Eye (tissue), 1 donor: ENCODE results near the gene IL3.

ENCODE experiments used
- DNase-seq: peaks from one replicate; pipeline ENCODE4 v3.0.0-alpha.2; 2015

The IL3 gene

DNA sequence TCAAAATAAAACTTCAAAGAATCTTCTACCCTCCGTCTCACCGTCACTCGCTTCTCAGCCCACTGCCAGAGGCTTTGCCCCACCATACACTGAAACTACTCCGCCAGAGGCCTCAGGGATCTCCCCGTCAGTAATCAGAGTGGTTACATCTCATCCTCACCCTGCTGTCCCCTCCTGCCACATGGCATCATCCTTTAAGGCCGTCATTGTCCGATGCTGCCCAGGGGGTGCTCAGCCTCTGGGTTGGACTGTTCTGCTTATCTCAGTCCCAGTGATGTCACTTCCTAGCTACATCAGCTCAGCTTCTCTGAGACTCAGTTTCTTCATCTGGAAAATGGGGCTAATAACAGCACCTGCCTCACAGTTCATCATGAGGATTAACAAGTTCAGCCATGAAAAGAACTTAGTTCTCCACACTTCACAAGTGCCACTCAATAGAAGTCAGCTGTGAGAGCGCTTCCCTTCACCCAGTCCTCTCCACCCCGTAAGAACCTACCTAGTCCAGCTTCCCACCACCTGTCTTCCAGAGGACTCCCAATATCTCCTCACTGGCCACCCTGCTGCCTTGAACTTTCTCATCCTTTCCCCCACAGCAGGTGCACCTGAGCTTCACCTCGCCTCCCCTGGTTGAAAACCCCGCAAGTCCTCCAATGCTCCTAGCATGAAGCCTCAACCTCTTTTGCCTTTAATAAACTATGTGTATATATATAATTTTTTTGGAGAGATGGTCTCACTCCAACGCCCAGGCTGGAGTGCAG is 2.8 kb upstream of the IL3 start:
- no peak for DNase-seq

DNA sequence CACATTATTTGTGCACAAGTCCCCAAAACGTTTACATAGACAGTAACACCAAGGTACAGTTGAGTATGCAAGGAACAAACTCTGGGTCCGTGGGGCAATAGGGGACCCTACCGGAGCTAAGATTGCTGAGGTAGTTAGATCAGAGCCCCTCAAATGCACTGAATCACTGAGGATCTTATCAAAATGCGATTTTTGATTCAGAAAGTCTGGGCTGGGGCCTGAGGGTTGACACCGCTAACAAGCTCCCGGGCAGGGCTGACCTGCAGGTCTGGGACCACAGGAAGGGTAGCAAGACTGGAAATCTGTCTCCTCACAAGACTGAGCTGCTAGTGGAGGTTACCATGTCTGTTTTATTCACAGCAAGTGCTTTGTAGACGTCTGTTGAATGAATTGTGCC is 1.8 kb upstream of the IL3 start:
- DNase-seq: no peak

DNA sequence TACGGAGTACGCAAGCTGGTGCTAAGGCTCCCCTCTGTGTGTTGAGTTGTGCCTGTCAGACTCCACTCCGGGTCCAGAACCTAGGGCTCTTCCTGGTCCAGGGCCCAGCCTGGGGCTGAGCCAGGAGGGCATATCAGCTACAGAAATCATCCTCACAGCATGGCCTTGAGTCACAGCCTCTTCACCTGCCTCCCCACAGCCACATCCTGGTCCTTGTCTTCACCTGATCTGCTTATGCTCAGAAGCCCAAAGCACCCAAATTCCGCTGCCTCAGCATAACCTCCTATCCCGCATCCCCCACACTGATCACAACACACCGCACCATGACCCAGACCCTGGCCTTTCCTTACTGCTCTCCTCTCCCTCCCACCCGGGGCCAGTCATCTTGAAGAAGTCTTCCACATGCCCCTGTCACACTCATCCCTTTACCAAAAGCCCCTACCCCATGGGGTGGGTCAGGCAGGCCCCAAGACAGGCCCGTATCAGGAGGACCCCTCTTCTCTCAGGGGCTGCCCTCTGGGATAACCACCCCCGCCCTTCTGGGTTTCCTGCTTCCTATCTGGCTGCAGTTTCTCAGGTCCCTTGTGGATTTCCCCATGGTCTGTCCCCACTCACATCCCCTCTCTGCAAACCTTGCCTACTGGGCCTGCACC is 1.3 kb upstream of the IL3 start:
- DNase-seq: no peak

DNA sequence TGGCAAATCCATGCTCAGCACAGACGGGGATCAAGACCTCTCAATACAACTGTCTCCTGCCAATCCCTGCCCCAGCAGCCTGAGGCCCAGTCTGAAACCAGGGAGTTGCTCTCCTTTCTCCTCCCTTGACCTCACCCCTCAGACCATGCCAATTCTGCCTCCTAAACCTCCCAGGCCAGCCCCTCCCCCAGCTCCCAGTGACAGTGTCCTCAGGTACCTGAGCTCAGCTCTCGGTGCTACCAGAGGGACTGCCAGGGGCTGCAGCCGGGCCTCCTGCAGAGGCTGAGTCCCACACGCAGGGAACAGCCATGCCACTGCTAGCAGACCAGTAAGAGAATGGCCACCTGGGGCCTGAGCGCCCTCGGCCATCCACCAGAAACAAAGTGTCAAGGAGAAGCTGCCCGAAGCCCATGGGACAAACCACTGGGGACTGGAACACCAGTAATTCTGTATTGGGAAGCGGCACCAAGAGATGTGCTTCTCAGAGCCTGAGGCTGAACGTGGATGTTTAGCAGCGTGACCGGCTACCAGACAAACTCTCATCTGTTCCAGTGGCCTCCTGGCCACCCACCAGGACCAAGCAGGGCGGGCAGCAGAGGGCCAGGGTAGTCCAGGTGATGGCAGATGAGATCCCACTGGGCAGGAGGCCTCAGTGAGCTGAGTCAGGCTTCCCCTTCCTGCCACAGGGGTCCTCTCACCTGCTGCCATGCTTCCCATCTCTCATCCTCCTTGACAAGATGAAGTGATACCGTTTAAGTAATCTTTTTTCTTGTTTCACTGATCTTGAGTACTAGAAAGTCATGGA is 557 bp upstream of the IL3 start:
- no peak for DNase-seq

DNA sequence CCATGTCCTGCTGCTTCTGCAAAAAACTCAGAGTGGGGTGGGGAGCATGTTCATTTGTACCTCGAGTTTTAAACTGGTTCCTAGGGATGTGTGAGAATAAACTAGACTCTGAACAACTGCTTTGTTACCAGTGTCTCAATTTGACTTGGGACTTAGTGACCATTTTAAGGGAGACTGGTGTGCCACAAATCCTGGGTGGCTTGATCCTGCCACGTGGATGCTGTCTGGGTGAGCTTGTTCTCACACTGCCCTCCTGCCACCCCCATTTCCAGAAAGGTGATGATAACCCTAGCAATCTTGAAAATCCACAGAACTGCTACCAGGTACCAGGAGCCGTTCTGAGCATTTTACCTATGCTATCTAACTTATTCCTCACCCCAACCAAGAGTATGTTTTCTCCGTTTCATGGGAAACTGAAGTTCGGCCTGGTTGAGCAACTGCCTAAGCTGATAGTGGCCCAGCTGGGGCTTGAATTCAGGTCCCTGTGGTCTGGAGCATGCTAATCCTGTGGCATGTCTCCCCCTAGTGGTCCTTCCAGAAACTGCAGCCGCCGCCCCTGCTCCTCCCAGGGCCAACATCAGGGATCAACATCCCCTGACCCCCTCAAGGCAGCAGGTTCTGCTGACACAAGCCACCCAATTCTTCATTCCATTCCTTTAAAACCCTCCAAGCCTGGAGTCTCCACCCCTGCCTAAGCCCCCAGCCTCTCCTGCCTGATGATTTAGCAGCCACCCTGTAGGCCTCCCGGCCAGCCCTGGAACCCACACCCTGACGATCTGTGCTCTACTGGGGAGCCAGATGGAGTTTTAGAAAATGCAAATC is 2.8 kb downstream of the IL3 start:
- DNase-seq: peak; percentile 82

DNA sequence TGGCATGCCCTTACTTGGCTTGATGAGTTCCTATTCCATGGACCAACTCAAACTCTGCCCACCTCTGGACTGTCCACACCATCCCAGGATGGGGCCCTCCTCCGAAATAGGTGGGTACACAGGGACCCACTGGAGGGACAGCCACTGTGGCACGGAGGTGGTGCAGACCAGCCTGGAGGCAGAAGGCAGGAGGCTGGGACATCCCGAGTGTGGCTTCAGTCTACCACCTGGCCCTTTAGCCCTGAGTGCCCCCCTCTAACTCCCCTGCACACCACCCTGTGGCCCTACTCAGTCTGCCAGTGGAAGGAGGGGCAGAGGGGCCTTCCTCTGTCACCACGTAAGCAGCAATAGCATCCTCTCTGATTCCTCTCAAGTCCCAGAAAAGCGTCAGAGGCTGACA is 3.7 kb downstream of the IL3 start:
- DNase-seq: no peak

DNA sequence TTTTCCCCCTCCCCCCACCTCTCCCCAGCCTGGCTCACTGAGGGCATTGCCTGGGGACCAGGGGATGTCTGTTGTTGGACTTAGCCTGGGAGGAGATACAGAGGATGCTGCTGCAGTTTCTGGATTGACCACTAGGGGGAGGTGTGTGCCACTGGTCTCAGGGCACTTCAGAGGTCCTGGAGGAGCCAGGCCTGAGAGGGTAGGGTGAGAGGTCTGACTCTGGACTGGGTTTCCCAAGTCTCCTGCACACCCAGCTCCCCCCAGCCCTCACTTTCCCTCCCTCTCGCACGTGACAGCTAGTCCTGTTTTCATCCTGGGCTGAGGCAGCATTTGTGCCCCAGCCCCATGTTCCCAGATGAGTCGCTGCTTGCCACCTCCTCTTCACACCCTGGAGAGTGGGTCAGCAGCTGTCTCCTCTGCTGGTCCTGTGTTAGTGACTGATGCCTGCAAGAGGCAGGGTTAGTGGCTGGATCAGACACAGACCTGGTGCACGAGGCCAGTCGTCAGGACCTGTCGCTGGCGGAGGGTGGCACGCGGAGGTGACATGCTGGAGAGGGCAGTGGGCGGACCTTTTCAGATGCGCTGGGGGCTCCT is 4.4 kb downstream of the IL3 start:
- peak; percentile 91 for DNase-seq

DNA sequence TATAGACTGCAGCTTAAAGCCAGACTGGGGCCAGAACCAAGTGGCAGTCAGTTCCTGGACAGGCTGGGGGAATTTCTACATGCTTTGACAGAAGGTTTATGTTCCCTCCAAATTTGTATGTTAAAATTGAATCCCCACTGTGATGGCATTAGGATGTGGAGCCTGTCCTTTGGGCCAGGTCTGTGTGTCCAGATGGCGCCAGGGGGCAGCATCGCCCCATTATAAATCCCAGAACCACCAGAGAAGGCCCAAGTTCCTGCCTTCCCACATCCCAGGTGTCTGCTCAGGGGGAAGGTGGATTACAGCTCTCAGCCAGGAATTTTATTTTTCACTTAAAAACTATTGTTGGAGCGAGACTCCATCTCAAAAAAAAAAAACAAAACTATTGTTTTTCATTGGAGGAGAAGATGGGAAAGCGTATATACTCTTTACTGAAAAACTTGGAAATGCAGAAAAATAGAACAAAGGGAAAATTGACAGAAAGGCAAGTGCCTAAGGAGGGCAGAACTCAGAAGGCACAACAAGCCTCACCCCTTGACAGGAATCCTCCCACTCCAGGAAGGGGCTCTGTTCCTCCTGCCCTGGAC is 5.0 kb downstream of the IL3 start:
- DNase-seq: peak; percentile 76

DNA sequence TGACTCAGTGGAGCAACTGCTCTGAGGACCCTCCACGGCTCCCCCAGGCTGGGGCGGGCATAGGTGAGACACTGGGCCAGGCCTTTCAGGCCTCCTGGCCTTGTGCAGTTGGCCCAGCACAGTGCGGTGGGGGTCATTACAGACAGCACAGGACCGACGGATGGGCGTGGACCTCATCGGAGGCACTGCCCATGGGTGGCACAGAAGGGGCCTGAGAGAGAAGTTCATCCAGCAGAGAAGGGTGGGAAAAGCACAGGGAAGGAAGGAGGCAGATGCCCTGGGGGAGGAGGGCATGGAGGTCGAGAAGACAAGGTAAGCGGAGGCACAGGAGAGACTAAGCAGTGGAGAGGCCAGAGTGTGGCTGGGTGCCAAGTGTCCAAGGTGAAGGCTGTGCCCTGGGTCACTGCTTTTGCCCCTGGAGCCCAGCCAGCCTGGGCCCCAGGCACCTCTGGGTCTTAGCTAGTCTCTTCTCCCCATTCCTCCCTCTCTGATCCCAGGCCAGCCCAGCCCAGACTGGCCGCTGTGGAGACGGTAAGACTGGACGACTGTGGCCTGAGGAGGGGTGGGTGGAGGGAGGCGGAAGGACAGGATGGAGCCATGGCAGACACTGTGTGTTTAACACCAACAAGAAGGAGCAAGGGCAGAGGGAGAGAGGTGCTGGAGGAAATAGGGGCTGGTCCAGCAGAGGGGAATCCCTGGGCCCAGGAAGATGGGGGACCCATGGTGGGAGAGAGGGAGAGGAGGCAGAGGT is 5.7 kb downstream of the IL3 start:
- no peak for DNase-seq

DNA sequence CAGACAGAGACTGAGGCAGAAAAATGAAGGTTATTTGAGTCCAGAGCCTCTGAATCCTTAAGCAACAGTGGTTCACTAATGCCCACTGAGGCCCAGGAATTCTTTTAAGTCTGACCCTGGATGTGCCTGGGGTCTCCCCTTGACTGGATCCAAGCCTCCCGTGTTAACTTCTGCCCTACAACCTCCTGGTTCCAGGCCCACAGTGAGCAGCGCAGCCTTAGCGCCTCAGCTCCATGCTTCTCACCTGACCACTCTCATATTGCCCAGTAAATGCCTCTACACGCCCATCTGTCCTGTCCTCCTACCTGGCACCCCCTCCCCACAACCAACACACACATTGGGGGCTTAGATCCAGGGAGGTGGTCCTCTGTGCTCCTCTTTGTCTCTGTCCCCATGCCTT is 6.4 kb downstream of the IL3 start:
- no peak for DNase-seq

DNA sequence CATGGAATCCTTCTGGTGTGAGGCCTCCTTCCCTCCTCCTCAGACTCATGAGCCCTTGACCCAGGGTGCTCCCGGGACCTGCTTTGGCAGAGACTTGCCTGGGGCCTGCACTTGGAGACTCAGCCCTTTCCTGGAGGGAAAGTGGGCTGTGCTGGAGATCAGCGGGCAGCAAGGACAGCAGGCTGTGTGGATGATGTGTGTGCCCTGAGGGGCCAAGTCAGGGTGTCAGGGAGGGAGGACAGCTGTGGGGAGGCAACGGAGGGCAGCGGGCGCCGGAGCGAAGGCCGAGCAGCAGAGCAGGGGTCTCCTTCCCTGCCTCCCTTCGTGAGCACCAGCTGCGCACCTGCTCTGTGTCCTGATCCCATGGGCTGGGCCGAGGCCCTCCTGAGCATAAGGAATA is 7.0 kb downstream of the IL3 start:
- no peak for DNase-seq

DNA sequence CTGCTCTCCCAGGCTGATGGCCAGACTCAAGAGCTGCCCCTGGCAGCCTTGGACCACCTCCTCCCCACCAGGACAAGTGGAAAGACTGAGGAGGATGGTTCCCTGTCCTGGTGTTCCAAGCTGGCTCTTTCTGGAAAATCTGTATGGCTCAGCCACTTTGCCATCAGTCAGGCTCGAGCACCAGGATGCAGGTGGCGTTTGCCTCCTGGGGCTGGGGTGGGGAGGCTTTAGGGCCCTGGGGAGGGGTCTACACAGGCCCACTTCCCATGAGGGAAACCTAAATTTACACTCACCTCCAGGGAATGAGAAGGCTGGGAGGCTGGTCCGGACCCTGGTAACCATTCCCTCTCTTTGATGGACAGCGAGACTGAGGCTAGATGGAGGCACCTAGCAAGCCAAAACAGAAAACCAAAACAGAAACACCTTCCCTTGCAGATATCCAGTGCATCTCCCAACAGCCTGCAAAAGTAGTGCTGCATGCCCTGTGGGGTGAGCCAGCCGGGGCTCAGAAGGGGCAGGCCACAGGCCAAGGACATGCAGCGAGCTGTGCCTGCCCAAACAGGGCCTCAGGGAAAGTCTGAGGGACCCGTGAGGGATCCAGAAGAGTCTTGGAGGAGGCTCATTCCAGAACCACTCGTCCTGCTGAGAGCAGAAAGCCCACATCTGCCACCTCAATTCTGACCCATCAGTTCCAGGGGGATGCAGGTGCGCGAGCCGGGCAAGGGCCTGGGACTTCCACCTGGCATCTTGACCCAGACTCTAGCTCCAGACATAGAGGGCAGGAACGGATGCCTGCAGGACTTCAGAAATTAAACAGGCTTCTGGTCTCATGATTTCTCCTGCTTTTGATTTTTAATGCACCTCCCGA is 7.7 kb downstream of the IL3 start:
- no peak for DNase-seq

DNA sequence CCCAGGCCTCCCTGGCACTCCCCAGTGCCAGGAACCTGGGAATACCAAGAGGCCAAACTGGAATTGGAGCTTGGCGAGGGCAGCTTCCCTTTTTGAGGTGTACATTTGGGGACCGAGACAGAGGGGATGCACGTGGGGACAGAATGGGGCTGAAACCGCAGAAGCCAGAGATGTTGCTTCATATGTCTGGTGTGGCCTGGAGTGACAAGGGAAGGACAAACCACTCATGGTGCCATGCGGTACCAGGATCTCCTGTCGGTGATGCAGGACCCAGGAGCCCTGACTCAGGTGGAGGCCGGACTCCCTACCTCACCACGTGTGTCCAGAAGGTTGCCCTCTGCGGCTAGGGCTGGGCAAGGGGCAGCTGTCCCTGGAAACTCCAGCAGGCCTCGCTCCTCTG is 9.1 kb downstream of the IL3 start:
- no peak for DNase-seq

DNA sequence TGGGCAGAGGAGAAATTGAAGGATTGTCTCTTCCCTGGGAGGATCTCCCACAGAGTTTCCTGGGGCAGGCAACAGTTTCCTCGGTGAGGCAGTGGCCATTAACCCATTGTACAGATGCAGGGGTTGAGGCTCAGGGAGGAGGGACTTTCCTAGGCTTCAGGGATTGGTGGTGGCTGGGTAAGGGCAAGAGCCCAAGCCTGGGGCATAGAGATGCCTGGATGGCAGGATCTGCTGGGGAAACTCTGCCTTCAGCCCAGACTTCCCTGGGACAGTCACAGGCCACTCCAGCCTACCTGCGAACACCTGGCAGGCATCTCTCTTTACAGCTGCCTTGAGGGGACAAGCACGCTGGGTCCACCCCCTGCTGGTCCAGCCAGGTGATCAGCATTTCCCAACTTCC is 9.5 kb downstream of the IL3 start:
- DNase-seq: no peak

DNA sequence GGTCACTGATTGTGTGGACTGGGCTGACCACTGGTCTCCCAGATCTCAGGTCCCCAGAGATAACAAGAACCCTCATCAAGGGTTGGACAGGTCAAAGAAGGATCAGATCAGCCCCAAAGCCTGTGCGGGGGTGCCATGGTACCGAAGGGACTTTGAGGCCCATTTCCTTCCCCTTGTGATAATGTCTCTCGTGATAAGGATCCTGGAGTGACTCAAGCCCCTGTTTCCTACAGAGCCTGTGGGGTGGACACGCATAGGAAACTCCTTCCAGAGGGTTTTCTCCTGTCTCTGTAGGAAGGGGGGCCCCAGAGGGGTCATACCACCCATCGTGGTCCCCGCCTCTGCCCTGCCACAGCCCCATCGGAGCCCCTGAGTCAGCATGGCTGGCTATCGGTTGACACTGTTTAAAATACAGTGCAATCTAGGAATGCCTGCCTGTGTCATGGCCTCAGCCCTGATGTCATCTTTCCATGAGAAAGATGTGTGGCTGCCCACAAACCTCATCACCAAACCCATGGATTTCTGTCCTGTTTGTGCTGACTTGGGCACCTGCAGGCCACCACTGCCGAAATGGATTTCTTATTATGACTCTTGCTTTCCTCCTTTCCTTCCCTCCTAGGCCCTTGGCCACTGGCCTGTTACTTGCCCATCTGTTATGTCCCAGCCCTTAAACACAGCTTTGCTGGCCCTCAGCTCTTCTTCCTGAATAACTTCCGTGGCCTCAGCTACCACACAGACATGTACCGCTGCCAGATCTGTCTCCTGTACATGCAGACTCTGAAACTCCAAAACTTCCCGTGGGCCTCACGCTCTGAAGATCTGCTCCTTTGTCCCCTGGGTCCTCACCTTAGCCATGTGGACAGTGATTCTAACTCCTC is 10.2 kb downstream of the IL3 start:
- DNase-seq: no peak

DNA sequence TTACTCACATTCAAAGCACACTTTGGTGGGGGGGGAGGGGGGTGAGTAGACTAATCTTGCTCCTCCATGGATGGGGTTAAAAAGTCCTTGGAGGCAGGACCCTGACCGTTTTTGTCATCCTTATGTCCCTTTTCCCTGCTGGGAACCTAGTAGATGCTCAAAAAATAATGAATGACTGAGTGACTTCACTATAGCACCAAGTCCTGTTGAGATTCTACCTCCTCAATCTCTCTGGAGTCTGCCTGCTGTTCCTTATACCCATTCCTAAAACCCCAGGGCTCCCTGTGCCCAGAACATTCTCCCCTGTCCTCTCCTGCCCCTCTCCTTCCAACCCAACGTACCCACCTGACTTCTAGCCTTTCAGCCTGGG is 10.9 kb downstream of the IL3 start:
- DNase-seq: no peak

DNA sequence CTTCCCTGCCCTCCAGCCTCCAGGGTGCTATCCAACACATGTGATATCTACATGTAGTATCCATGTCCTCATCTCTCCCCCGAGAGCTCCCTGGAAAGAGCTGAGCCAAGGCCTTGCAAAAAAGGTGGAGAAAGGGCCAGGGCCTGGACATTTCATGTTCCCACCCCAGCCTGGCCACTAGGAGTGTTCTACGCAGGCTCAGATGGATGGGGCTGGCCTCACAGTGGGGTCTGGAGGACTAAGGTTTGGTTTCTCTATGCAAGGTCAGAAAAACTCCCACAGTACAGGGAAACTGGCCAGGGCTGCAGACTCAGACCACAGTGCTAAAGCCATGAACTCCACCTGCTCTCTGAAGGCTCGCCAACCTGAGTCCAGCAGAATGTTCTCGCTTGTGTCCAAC is 11.6 kb downstream of the IL3 start:
- no peak for DNase-seq

DNA sequence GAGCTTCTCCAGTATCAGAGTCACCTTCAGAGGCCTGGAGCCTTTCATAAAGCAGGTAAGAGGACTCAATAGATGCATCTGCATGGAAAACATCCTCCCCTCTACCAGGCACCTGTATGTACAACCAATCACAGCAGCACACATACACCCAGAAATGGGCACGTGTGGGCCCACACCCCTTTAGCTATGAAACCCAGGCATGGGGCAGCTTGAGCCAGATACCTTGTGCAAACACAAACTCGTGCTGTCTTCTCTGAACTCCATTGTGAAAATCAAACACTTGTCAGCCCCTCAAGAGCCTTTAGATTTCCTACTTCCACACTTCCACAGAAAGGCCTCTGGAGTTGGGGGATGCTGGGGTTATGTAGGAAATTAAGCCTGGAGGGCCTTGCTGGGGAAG is 12.1 kb downstream of the IL3 start:
- DNase-seq: no peak

DNA sequence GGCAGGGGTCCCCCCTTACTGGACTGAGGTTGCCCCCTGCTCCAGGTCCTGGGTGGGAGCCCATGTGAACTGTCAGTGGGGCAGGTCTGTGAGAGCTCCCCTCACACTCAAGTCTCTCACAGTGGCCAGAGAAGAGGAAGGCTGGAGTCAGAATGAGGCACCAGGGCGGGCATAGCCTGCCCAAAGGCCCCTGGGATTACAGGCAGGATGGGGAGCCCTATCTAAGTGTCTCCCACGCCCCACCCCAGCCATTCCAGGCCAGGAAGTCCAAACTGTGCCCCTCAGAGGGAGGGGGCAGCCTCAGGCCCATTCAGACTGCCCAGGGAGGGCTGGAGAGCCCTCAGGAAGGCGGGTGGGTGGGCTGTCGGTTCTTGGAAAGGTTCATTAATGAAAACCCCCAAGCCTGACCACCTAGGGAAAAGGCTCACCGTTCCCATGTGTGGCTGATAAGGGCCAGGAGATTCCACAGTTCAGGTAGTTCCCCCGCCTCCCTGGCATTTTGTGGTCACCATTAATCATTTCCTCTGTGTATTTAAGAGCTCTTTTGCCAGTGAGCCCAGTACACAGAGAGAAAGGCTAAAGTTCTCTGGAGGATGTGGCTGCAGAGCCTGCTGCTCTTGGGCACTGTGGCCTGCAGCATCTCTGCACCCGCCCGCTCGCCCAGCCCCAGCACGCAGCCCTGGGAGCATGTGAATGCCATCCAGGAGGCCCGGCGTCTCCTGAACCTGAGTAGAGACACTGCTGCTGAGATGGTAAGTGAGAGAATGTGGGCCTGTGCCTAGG is 13.0 kb downstream of the IL3 start, which contains the start of gene CSF2:
CSF2 (plus strand) TSS at position 559 of the 783 bp plus-strand sequence; CDS start at position 594, 35 bp downstream.
- no peak for DNase-seq
